Ureter (tissue), 1 donor: ENCODE results near the gene CEP126. TPM values are rescaled to one million over a fixed set of nuclear protein-coding genes. Genes with fewer than 3 reads are reported as not detected.
"Not testable (repeated sequence)": the region's sequence is repeated elsewhere in the genome, so short reads cannot be mapped to it uniquely, and the experiment has no call there.

ENCODE experiments used
- DNase-seq: peaks from one replicate; pipeline ENCODE4 v3.0.0-alpha.2; 2020; ENCODE audit warnings: low spot score
- total RNA-seq: library from RNA; stranded (reverse); gene quantifications from one replicate; pipeline ENCODE4 v1.2.4, GENCODE V29; 2023
- donor health status: DM: yes; HTN: yes; CAD: no.

The CEP126 gene
- total RNA-seq, 1 donor from 2014 or later: 8.1 TPM

- DNase-seq: no peak
Measured at GRCh38 chr11:101931692-101932091, 16.9 kb downstream of the CEP126 start.

DNA sequence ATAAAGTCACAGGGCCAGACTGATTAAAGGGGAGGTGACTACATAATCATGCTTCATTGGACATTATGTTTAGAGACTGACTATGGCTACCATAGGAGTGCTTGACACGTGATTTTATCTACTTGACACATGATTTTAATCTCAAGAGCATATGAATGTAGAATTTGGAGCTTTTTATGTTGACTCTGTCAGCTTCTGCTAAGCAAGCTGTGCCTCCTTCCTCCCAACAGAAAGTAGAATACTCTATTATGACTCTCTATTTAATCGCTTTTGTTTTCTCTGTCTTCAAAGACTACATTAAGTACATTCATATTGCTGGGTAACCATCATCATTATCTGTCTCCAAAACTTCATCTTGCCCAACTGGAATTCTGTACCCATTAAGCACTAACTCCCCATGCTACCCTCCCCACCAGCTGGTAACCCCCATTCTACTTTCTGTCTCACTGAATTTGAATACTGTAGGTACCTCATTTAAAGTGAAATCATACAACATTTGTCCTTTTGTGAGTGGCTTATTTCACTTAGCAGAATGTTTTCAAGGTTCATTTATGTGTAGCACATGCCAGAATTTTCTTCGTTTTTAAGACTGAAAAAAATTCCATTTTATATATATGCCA, 26.2 kb downstream of the CEP126 start:
- no peak for DNase-seq

GRCh38 chr11:101944923-101945322, 30.1 kb downstream of the CEP126 start:
- DNase-seq: no peak

GRCh38 chr11:101945448-101945847, 30.6 kb downstream of the CEP126 start:
- DNase-seq: no peak

DNA sequence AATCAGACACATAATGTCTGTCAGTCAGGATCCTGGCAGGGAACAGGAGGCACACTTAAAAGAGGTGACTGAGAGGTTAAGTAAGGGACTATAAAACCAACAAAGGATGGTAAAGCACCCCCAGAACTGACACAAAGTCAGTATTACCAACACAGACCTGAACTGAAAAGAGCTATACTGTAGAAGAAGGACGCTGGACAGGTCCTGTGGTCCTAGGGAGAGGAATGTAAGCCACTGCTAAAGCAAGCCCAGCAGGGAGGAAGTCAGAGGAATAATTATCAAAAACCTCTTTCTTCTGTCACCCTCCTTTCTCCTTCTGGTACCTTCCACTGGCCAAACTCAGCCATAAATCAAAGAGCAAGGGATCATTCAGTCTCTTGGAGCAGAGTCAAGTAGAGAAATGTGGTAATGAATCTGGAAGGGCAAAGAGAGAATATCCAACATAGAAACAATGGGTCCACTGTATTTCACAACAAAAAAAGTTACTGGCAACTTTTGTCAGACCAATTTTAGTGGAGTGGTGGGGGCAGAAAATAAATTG, 34.9 kb downstream of the CEP126 start:
- DNase-seq: no peak

DNA sequence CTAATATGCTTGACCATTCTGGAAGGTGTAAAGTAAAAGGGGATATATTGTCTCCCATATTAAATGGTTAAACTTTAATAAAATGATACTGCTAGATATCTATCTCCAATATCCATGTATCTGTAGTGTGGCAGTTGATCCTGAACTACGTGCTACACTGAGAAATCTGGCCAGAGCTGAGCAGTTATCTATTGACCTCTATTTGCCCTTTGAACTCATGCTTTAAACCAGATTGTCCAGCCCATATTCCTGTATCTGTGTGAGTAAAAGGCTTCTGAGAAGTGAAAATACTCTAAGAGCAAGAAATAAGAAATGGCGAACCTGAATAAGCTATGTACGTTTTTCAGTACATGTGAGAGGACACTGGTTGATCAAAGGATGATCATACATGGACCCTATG, 40.5 kb downstream of the CEP126 start:
- DNase-seq: no peak

DNA sequence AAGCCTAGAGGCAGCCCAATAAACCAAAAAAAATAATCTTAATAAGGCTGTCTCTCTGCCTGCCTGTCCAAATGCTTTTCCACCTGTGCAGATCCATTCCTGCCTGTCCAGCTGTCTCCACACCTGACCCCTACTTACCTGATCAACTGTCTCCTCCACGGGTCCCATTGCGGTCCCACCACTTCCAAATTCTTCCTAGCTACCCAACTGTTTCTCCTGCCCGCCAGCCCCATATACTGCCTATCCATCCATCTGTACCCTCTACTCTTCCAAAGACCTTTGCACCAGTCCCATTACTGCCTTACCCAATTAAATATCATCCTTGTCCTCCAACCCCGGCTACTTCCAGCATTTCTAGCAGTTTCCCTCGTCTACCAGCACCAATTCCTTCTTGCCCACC, 40.9 kb downstream of the CEP126 start:
- DNase-seq: no peak

GRCh38 chr11:101960231-101960630, 45.4 kb downstream of the CEP126 start:
- no peak for DNase-seq

DNA sequence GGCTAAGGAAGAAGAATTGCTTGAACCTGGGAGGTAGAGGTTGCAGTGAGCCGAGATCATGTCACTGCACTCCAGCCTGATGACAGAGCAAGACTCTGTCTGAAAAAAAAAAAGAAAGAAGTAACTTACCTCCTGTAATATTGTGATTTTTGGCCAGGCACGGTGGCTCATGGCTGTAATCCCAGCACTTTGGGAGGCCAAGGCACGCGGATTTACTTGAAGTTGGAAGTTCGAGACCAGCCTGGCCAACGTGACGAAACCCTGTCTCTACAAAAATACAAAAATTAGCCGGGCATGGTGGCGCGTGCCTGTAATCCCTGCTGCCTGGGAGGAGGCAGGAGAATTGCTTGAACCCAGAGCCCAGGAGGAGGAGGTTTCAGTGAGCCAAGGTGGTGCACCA, 49.4 kb downstream of the CEP126 start:
- not testable (repeated sequence) for DNase-seq

DNA sequence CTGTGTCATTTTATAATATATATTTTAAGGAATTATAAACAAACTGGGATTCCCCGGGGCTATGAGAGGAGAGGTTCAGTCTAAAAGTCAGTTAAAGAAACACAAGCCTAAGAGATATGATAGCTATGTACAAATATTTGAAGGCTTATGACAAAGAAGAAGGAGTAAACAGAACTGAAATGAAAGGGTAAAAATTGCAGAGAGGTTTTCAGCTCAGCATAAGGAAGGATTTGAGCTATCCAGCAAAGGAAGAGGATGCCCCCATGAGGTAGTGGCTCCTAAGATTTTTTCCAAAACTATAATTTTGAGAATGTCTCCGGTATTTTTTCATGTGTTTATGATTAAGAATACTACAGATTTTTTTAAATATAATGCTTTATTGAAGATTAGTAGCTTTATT, 59.4 kb downstream of the CEP126 start:
- DNase-seq: no peak

- no peak for DNase-seq
Measured at GRCh38 chr11:101974771-101975170, 60.0 kb downstream of the CEP126 start.

- DNase-seq: no peak
Measured at GRCh38 chr11:101975734-101976133, 60.9 kb downstream of the CEP126 start.

GRCh38 chr11:101987370-101987769, 72.6 kb downstream of the CEP126 start:
- no peak for DNase-seq

- no peak for DNase-seq
Measured at GRCh38 chr11:101993172-101993571, 78.4 kb downstream of the CEP126 start.

DNA sequence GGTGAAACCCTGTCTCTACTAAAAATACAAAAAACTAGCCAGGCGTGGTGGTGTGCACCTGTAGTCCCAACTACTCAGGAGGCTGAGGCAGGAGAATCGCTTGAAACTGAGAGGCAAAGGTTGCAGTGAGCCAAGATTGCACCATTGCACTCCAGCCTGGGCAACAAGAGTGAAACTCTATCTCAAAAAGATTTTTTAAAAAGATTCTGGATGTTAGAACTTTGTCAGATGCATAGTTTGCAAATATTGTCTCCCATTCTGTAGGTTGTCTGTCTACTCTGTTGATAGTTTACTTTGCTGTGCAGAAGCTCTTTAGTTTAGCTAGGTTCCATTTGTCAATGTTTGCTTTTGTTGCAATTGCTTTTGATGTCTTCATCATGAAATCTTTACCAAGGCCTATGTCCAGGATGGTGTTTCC, 79.3 kb downstream of the CEP126 start:
- not testable (repeated sequence) for DNase-seq

DNA sequence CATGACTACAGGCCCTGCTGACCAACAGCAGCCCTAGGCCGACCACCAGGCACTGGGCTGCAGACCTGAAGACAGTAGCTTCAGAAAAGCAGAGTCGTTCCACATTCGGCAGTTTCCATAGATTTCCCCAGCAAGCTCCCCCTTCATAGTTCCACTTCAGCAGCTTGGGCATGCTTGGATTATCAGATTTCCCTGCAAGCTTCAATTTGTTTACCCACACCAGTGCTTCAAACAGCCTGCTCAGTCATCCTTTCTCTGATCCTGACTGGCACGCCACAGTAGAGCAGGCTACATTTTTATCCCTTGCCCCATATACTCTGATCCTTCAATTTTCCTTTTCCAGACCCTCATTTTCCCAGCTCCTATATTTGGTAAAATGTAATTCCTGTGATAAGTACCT, 81.3 kb downstream of the CEP126 start:
- no peak for DNase-seq

GRCh38 chr11:102001657-102002338, 87.0 kb downstream of the CEP126 start:
- DNase-seq: no peak

DNA sequence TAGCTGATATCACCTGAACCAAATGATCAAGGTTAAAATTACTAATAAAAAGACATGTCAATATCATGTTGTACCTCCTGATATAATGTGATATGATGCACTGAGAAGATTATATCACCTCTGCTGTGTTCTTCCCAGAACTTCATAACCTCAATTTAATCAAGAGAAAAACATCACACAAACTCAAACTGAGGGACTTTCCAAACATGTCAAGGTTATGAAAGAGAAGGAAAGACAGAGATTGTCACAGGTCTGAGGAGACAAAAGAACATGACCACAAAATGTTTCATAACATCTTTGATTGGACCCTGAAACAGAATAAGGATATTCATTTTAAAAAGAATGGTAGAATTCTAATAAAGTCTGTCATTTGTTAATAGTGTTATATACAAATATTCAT, 89.4 kb downstream of the CEP126 start:
- DNase-seq: no peak

GRCh38 chr11:102005306-102005705, 90.5 kb downstream of the CEP126 start:
- DNase-seq: no peak

DNA sequence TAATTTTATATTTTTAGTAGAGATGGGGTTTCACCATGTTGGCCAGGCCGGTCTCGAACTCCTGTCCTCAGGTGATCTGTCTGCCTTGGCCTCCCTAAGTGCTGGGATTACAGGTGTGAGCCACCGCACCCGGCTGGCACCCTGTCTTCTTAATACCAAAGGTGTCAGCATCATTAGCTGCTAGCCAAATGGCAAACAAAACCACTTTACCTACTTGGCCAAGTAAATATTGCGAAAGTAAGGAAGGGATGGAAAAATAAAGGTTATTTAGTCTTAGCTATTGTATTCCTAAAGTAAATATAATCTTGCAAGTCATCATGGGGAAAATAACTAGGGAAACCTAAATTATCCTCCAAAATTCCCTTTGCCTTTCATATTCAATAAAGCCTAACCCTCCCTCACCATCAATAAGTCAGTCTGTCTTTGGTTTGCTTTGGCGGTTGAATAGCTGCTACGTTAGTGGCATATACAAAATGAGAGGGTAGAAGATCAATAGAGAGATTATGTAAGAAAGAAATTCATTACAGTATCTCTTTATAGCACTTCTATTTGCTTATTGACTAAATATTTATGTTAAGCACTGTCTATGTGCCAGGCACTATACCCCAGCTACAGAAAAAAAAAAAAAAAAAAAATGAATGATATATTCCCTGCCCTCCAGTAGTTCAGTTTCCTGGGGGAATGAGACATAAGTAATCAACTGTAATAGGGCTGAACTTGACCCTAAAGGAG, 92.2 kb downstream of the CEP126 start:
- no peak for DNase-seq

GRCh38 chr11:102007567-102008437, 93.0 kb downstream of the CEP126 start:
- peak; percentile 53 for DNase-seq
